Testis (tissue), 3 donors: Measurements from ENCODE around the gene ZDHHC17. TPM values are rescaled to one million over a fixed set of nuclear protein-coding genes. Genes with fewer than 3 reads are reported as not detected.

Source experiments
- DNase-seq: peaks from one replicate; pipeline ENCODE4 v3.0.0-alpha.2; 2019
- H3K27ac ChIP-seq, 2 donors: fragments of 200-600 bp; sonication (generic); one replicate each; pipeline ENCODE4 v1.5.1; 2019
- H3K27me3 ChIP-seq: fragments of 200-600 bp; sonication (generic); one replicate; pipeline ENCODE4 v1.5.1; 2019
- H3K36me3 ChIP-seq: fragments of 200-600 bp; sonication (generic); one replicate; pipeline ENCODE4 v1.5.1; 2017; ENCODE audit warnings: low read depth; ENCODE audit errors: missing control alignments
- H3K4me1 ChIP-seq: fragments of 200-600 bp; sonication (generic); one replicate; pipeline ENCODE4 v1.5.1; 2019
- H3K4me3 ChIP-seq, 2 donors: fragments of 200-600 bp; sonication (generic); one replicate each; pipeline ENCODE4 v1.5.1; 2017 to 2019
- H3K9me3 ChIP-seq: fragments of 200-600 bp; sonication (generic); one replicate; pipeline ENCODE4 v1.5.1; 2017
- CTCF ChIP-seq, 3 experiments: fragments of 450-650 bp in 2 of 3; fragments of 200-600 bp in 1 of 3; sonication (generic) in 1 of 3; IDR thresholded peaks; one replicate each; pipeline ENCODE4 v1.5.1; 2016 to 2019; ENCODE audit warnings: antibody characterized with exemption in 3 of 3, mild to moderate bottlenecking in 2 of 3, moderate library complexity in 1 of 3
- POLR2A ChIP-seq: fragments of 450-650 bp; IDR thresholded peaks from one replicate; pipeline ENCODE4 v1.6.1; 2017; ENCODE audit warnings: antibody characterized with exemption, mild to moderate bottlenecking, moderate library complexity
- WGBS, 2 donors: methylation state at CpG; one replicate each; pipeline ENCODE4 v1.1.5; 2018; 5-methylcytosine and 5-hydroxymethylcytosine counted together
- intact Hi-C: fragments of 100-400 bp; cut with DNase I; formaldehyde crosslinking; loops from one replicate; pipeline ENCODE4 v1.15.1; 2023; ENCODE audit warnings: low total_unique reads
- polyA plus RNA-seq: library from polyadenylated mRNA; stranded (reverse); fragments of 350-450 nt; fragmentation: Illumina TruSeq; extraction: RNeasy Lipid Tissue Mini Kit (QIAGEN cat#74804); gene quantifications from one replicate; pipeline ENCODE4 v1.2.3, GENCODE V29; 2014; ENCODE audit warnings: low read depth, low replicate concordance; ENCODE audit not compliant: insufficient read depth
- total RNA-seq, 2 donors: library from RNA; depleted of rRNA; stranded (reverse); fragments of >200 nt; gene quantifications; one replicate each; pipeline ENCODE4 v1.2.3, GENCODE V29; 2016

The ZDHHC17 gene
- total and polyA plus RNA-seq, 3 donors from 2014 or later = 32.3 to 65.4 (median 59.3) TPM

GRCh38 chr12:76764856-76765255 lies 941 bp downstream of the ZDHHC17 start:
- peaks cover 15% of the 10 kb centered on the region for H3K4me1 ChIP-seq
- intact Hi-C loops = no loop called here
- no peaks in the 10 kb centered on the region for H3K27me3 ChIP-seq
- TF ChIP-seq CTCF (IDR thresholded peaks at IDR 0.05) = no peak
- no peak for TF ChIP-seq POLR2A
- peak overlapping the region; percentile 95 to 96 for H3K27ac ChIP-seq
- H3K36me3 ChIP-seq = no peaks in the 10 kb centered on the region
- WGBS, 2 donors = 3% methylated on average over 9 of the region's 9 CpGs
- no peaks in the 10 kb centered on the region for H3K9me3 ChIP-seq
- DNase-seq = peak; percentile 42
- peak overlapping the region; percentile 72 to 78 for H3K4me3 ChIP-seq

- Histone ChIP-seq H3K9me3 (no peaks in the 10 kb centered on the region), H3K27me3 (no peaks in the 10 kb centered on the region), H3K27ac (peak overlapping the region; percentile 95 to 96), H3K36me3 (no peaks in the 10 kb centered on the region), H3K4me1 (peaks cover 15% of the 10 kb centered on the region), H3K4me3 (peak overlapping the region in 1 of 2 donors; percentile 78)
- intact Hi-C loops = no loop called here
- TF ChIP-seq CTCF (IDR thresholded peaks at IDR 0.05) = no peak
- no peak for TF ChIP-seq POLR2A
- 45 to 54% methylated on average over 6 of the region's 6 CpGs for WGBS, 2 donors
- DNase-seq = no peak
Measured at GRCh38 chr12:76765598-76765997, 1.7 kb downstream of the ZDHHC17 start.

- H3K27ac ChIP-seq = peak overlapping the region in 1 of 2 donors; percentile 96
- peaks cover 15% of the 10 kb centered on the region for H3K4me1 ChIP-seq
- DNase-seq = no peak
- 67 to 77% methylated on average over 4 of the region's 4 CpGs for WGBS, 2 donors
- no peak overlapping the region for H3K4me3 ChIP-seq
- no peaks in the 10 kb centered on the region for H3K27me3 ChIP-seq
- H3K36me3 ChIP-seq = no peaks in the 10 kb centered on the region
- H3K9me3 ChIP-seq = no peaks in the 10 kb centered on the region
- no peak for TF ChIP-seq POLR2A
- no peak for TF ChIP-seq CTCF (IDR thresholded peaks at IDR 0.05)
- intact Hi-C loops = no loop called here
Measured at GRCh38 chr12:76766161-76766560, 2.2 kb downstream of the ZDHHC17 start.

- TF ChIP-seq POLR2A (no peak), CTCF (IDR thresholded peaks at IDR 0.05) (no peak)
- intact Hi-C loops = no loop called here
- Histone ChIP-seq H3K27me3 (no peaks in the 10 kb centered on the region), H3K9me3 (no peaks in the 10 kb centered on the region), H3K36me3 (no peaks in the 10 kb centered on the region), H3K4me1 (peaks cover 10% of the 10 kb centered on the region), H3K27ac (peak overlapping the region in 1 of 2 donors; percentile 37), H3K4me3 (no peak overlapping the region)
- no peak for DNase-seq
- 65 to 84% methylated on average over 3 of the region's 3 CpGs for WGBS, 2 donors
Measured at GRCh38 chr12:76768576-76768975, 4.7 kb downstream of the ZDHHC17 start.

GRCh38 chr12:76777765-76778216 lies 13.9 kb downstream of the ZDHHC17 start:
- no peaks in the 10 kb centered on the region for H3K36me3 ChIP-seq
- no peak overlapping the region for H3K4me3 ChIP-seq
- no peaks in the 10 kb centered on the region for H3K27me3 ChIP-seq
- 85 to 86% methylated on average over 5 of the region's 5 CpGs for WGBS, 2 donors
- no peak for TF ChIP-seq POLR2A
- no peak for TF ChIP-seq CTCF (IDR thresholded peaks at IDR 0.05)
- intact Hi-C loops = no loop called here
- H3K9me3 ChIP-seq = no peaks in the 10 kb centered on the region
- peaks cover 14% of the 10 kb centered on the region for H3K4me1 ChIP-seq
- no peak overlapping the region for H3K27ac ChIP-seq
- DNase-seq = no peak
